Ishikawa (cell line): ENCODE results near the gene CCDC13.

Source experiments
- CEBPB ChIP-seq: IDR thresholded peaks from 2 replicates; pipeline ENCODE4 v1.6.1; 2012
- CREB1 ChIP-seq: IDR thresholded peaks from 2 replicates; pipeline ENCODE4 v1.6.1; 2012; ENCODE audit warnings: low read depth
- EGR1 ChIP-seq: IDR thresholded peaks from 2 replicates; pipeline ENCODE4 v1.6.1; 2012
- EP300 ChIP-seq: IDR thresholded peaks from 2 replicates; pipeline ENCODE4 v1.6.1; 2012; ENCODE audit warnings: borderline replicate concordance
- FOXM1 ChIP-seq: IDR thresholded peaks from 2 replicates; pipeline ENCODE4 v1.6.1; 2012; ENCODE audit warnings: low read depth, borderline replicate concordance
- NFIC ChIP-seq: IDR thresholded peaks from 2 replicates; pipeline ENCODE4 v1.6.1; 2012
- RAD21 ChIP-seq: IDR thresholded peaks from 2 replicates; pipeline ENCODE4 v1.6.1; 2012; ENCODE audit warnings: low read depth
- REST ChIP-seq: IDR thresholded peaks from 2 replicates; pipeline ENCODE4 v1.6.1; 2012; ENCODE audit warnings: low read depth, mild to moderate bottlenecking
- TAF1 ChIP-seq: IDR thresholded peaks from 2 replicates; pipeline ENCODE4 v1.6.1; 2012; ENCODE audit warnings: low read depth, mild to moderate bottlenecking
- TCF12 ChIP-seq: IDR thresholded peaks from 2 replicates; pipeline ENCODE4 v1.6.1; 2012; ENCODE audit warnings: low read depth
- TEAD4 ChIP-seq: IDR thresholded peaks from 2 replicates; pipeline ENCODE4 v1.6.1; 2012
- USF1 ChIP-seq: IDR thresholded peaks from 2 replicates; pipeline ENCODE4 v1.6.1; 2012
- YY1 ChIP-seq: IDR thresholded peaks from 2 replicates; pipeline ENCODE4 v1.6.1; 2012; ENCODE audit warnings: low read depth
- ZBTB7A ChIP-seq: IDR thresholded peaks from 2 replicates; pipeline ENCODE4 v1.6.1; 2012; ENCODE audit warnings: low read depth
- TF ChIP-seq, protein P1 (sequence below): IDR thresholded peaks from 2 replicates; pipeline ENCODE4 v1.6.1; 2012

Gene CCDC13

GRCh38 chr3:42801784-42802183 is 28.7 kb upstream of the CCDC13 start:
- TF ChIP-seq EP300 (no peak), CEBPB (no peak), YY1 (no peak), EGR1 (no peak), USF1 (no peak)

DNA sequence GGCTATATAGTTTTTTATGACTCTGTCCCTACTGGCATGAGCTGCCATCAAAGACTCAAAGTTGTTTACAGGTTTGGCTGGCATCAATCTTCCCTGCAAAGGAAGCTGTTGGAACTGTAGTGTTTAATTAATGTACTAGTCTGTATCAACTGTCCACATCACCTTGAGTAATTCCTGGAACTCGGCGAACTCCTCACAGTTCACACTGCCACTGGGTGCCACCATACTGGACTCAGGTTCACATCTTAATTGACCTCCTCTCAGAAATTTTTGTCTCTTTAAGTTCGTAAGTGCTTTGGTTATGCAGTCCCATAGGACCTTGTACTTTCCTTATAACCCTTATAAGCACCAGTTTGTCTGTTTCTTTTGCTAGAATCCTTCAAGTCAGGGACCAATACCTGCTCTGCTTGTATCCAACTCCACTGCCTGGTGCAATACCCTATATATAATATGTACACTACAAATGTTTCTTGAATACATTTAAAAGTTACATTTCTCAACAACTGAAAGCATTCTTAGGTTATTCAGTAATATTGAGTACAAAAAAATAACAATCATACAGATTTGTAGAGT is 28.1 kb upstream of the CCDC13 start:
- TF ChIP-seq USF1: no peak
- no peak for TF ChIP-seq NFIC
- TF ChIP-seq CEBPB: no peak
- TF ChIP-seq FOXM1: no peak
- no peak for TF ChIP-seq TEAD4
- no peak for TF ChIP-seq REST
- TF ChIP-seq EP300: no peak
- TF ChIP-seq TAF1: no peak
- TF ChIP-seq TCF12: no peak
- no peak for TF ChIP-seq ZBTB7A
- no peak for TF ChIP-seq CREB1

- TF ChIP-seq USF1 (no peak), EP300 (no peak), EGR1 (no peak), NFIC (no peak), TCF12 (no peak), RAD21 (no peak), CEBPB (no peak), TEAD4 (no peak), YY1 (no peak), TAF1 (no peak), ZBTB7A (no peak), CREB1 (no peak), FOXM1 (no peak), REST (no peak)
- TF ChIP-seq, protein P1, sequence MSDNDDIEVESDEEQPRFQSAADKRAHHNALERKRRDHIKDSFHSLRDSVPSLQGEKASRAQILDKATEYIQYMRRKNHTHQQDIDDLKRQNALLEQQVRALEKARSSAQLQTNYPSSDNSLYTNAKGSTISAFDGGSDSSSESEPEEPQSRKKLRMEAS: no peak
These were observed 27.2 kb upstream of the CCDC13 start for GRCh38 chr3:42800251-42800650.

DNA sequence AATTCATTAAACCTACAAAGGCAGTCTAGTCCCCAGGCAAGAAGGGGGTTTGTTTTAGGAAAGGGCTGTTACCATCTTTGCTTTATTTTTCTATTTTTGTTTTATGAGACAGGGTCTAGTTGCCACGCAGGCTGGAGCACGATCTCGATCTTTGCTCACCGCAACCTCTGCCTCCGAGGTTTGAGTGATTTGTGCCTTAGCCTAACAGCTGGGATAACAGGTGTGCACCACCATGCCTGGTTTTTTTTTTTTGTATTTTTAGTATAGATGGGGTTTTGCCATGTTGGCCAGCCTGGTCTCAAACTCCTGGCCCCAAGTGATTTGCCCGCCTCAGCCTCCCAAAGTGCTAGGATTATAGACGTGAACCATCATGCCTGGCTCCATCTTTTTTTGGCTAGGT is 26.3 kb upstream of the CCDC13 start:
- TF ChIP-seq REST: no peak

DNA sequence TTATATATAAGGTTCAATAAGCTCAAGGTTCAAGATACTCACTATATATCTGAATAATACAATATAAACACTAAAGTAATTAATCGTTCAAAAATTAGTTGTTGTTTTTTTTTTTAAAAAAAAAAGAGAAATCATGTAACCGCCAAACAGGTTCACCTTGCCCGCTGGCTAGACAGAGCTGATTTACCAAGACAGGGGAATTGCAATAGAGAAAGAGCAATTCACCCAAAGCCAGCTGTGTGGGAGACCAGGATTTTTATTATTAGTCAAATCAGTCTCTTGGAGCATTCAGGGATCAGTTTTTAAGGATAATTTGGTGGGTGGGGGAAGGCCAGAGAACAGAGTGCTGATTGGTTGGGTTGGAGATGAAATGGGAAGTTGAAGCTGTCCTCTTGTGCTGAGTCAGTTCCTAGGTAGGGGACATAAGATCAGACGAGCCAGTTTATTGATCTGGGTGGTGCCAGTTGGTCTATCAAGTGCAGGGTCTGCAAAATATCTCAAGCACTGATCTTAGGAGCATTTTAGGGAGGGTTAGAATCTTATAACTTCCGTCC is 23.4 kb upstream of the CCDC13 start:
- TF ChIP-seq TAF1 (no peak), EGR1 (no peak), NFIC (no peak), FOXM1 (no peak), USF1 (no peak), CEBPB (no peak), TCF12 (no peak), EP300 (no peak), YY1 (no peak), ZBTB7A (no peak), RAD21 (no peak), REST (no peak)
- TF ChIP-seq, protein P1: no peak
